K562 (cell line): ENCODE results near the gene PPP1R36. TPM values are rescaled to one million over a fixed set of nuclear protein-coding genes. Genes with fewer than 3 reads are reported as not detected.
A peak's percentile ranks its signal among the peaks of the same experiment; 100 is the strongest.

ENCODE experiments used
- ARID4B ChIP-seq: sonication (generic); formaldehyde crosslinking; IDR thresholded peaks from 2 replicates; pipeline ENCODE4 v1.8.0; 2022; ENCODE audit warnings: mild to moderate bottlenecking, missing genetic modification reagents
- ATF1 ChIP-seq, 2 experiments: fragments of 450-650 bp in 1 of 2; IDR thresholded peaks; 2 replicates each; pipeline ENCODE4 v1.6.1; 2016; ENCODE audit warnings: missing compliant biosample characterization in 1 of 2, missing genetic modification characterization in 1 of 2
- CHD4 ChIP-seq: fragments of 200-600 bp; sonication (generic); IDR thresholded peaks from 3 replicates; pipeline ENCODE4 v1.6.1; 2012; ENCODE audit warnings: low read depth, mild to moderate bottlenecking, mixed read lengths, low read length, inconsistent platforms; ENCODE audit not compliant: insufficient read depth, insufficient replicate concordance, poor library complexity, severe bottlenecking
- DDX20 ChIP-seq: fragments of 450-650 bp; IDR thresholded peaks from 2 replicates; pipeline ENCODE4 v1.6.1; 2016; ENCODE audit warnings: missing genetic modification characterization, low read depth, mild to moderate bottlenecking, missing compliant biosample characterization, moderate library complexity
- ELF4 ChIP-seq: fragments of 450-650 bp; formaldehyde crosslinking; IDR thresholded peaks from 2 replicates; pipeline ENCODE4 v1.4.0; 2022; ENCODE audit warnings: missing genetic modification characterization
- ERF ChIP-seq: fragments of 450-650 bp; formaldehyde crosslinking; IDR thresholded peaks from 2 replicates; pipeline ENCODE4 v1.4.0; 2020; ENCODE audit warnings: mild to moderate bottlenecking, mixed read lengths
- MEF2D ChIP-seq: conservative IDR thresholded peaks from 2 replicates; pipeline ENCODE4 v1.6.1; 2016; ENCODE audit warnings: low read depth, missing genetic modification characterization, missing compliant biosample characterization
- NONO ChIP-seq, 2 experiments: fragments of 200-400 bp in 1 of 2; fragments of 450-650 bp in 1 of 2; formaldehyde crosslinking in 1 of 2; IDR thresholded peaks; 2 replicates each; pipeline ENCODE4 v1.6.1; 2017; ENCODE audit warnings: low read depth in 2 of 2, mild to moderate bottlenecking in 2 of 2, moderate library complexity in 2 of 2, low read length in 1 of 2
- NR2C2 ChIP-seq, 2 experiments: fragments of 200-800 bp in 1 of 2; sonication (Bioruptor generic) in 1 of 2; sonication (generic) in 1 of 2; formaldehyde crosslinking in 1 of 2; IDR thresholded peaks; 2 replicates each; pipeline versions ENCODE4 v1.6.1 to v1.8.0; 2016 to 2022; ENCODE audit warnings: mild to moderate bottlenecking in 1 of 2, missing compliant biosample characterization in 1 of 2, missing genetic modification characterization in 1 of 2, missing genetic modification reagents in 1 of 2
- NRF1 ChIP-seq, 2 experiments: fragments of 450-650 bp; IDR thresholded peaks in 1 of 2; conservative IDR thresholded peaks in 1 of 2; 2 replicates each; pipeline ENCODE4 v1.6.1; 2014; ENCODE audit warnings: mild to moderate bottlenecking in 2 of 2
- POLR2A ChIP-seq: fragments of 450-650 bp; conservative IDR thresholded peaks from 2 replicates; pipeline ENCODE4 v1.6.1; 2016
- RBBP5 ChIP-seq: fragments of 200-600 bp; sonication (generic); IDR thresholded peaks from 2 replicates; pipeline ENCODE4 v1.6.1; 2012; ENCODE audit warnings: borderline replicate concordance, mild to moderate bottlenecking, low read length, control low read depth, inconsistent platforms; ENCODE audit not compliant: insufficient read depth, poor library complexity, severe bottlenecking
- SAFB ChIP-seq: fragments of 200-400 bp; formaldehyde crosslinking; IDR thresholded peaks from 2 replicates; pipeline ENCODE4 v1.6.1; 2017; ENCODE audit warnings: low read depth, low read length, borderline replicate concordance
- SNIP1 ChIP-seq: fragments of 450-650 bp; IDR thresholded peaks from 2 replicates; pipeline ENCODE4 v1.7.1; 2017; ENCODE audit warnings: low read depth, mild to moderate bottlenecking
- SUPT5H ChIP-seq: fragments of 450-650 bp; IDR thresholded peaks from 2 replicates; pipeline ENCODE4 v1.6.1; 2016
- ZBTB11 ChIP-seq, 3 experiments: fragments of 200-800 bp in 1 of 3; fragments of 250-450 bp in 1 of 3; fragments of 450-650 bp in 1 of 3; sonication (Bioruptor Pico) in 1 of 3; sonication (Bioruptor generic) in 1 of 3; formaldehyde crosslinking in 1 of 3; IDR thresholded peaks; 2 replicates each; pipeline versions ENCODE4 v1.6.1 to v1.8.0; 2016 to 2022; ENCODE audit warnings: mild to moderate bottlenecking in 2 of 3, missing genetic modification characterization in 2 of 3, missing compliant biosample characterization in 1 of 3, moderate library complexity in 1 of 3
- ZC3H4 ChIP-seq: sonication (generic); formaldehyde crosslinking; IDR thresholded peaks from 2 replicates; pipeline ENCODE4 v1.9.0; 2021; ENCODE audit warnings: missing genetic modification reagents, borderline replicate concordance
- ZKSCAN1 ChIP-seq: fragments of 150-350 bp; IDR thresholded peaks from 2 replicates; pipeline ENCODE4 v1.6.1; 2016; ENCODE audit warnings: low read depth, low read length
- polyA plus RNA-seq, 8 experiments: library from polyadenylated mRNA; depleted of rRNA in 4 of 8; stranded (reverse) in 5 of 8; unstranded in 3 of 8; fragments of >200 nt; fragmentation: Nextera tagmentation in 2 of 8; fragmentation: Illumina TruSeq in 1 of 8; extraction: Ambion mirVana in 2 of 8; extraction: Trizol in 1 of 8; gene quantifications; 2 replicates each; pipeline versions ENCODE4 v1.2.1 to v1.2.3, GENCODE V29; 2011 to 2014; ENCODE audit warnings: inconsistent platforms in 1 of 8, missing spikeins in 1 of 8
- total RNA-seq, 7 experiments: library from RNA; depleted of rRNA in 6 of 7; stranded (reverse); fragments of >200 nt in 6 of 7; fragmentation: Illumina TruSeq in 2 of 7; extraction: Trizol in 2 of 7; gene quantifications; 2 replicates each; pipeline versions ENCODE4 v1.2.1 to v1.2.3, GENCODE V29; 2011 to 2021; ENCODE audit warnings: low replicate concordance in 1 of 7

Gene PPP1R36
- total and polyA plus RNA-seq, 9 of the 15 experiments (the other 6 are each of a cell fraction or from before 2014, with no cell fraction given): 0.29 TPM; not detected in 8

- TF ChIP-seq ARID4B (CRISPR knock-in tag): peak; percentile 16; the same call in 1 of the 2 replicates
- peak; percentile 64 for TF ChIP-seq SUPT5H
- TF ChIP-seq ATF1 (CRISPR knock-in tag; IDR thresholded peaks at IDR 0.05): no peak
- TF ChIP-seq ATF1 (tag; IDR thresholded peaks at IDR 0.05): peak; percentile 8; the same call in 1 of the 2 replicates
- TF ChIP-seq MEF2D (tag): no peak
- TF ChIP-seq ZC3H4: 0 out of 2 replicates have a peak, but pooled peaks have one; percentile 76
- TF ChIP-seq DDX20 (tag): no peak
- 0 out of 2 replicates have a peak, but pooled peaks have one; percentile 16 for TF ChIP-seq SAFB
- peak; percentile 72 for TF ChIP-seq POLR2A
- peak; percentile 83 to 86 for TF ChIP-seq NRF1 (conservative IDR thresholded peaks at IDR 0.05 in 1 of 2, IDR thresholded peaks at IDR 0.05 in 1 of 2)
- TF ChIP-seq NR2C2 (CRISPR knock-in tag; IDR thresholded peaks at IDR 0.05): no peak
- peak; percentile 43; the same call in 1 of the 2 replicates for TF ChIP-seq NR2C2 (tag; IDR thresholded peaks at IDR 0.05)
- peak; percentile 80 for TF ChIP-seq RBBP5
- peak in 1 of 2 experiments; percentile 47; a peak in 1 of 4 replicates for TF ChIP-seq NONO (IDR thresholded peaks at IDR 0.05; ENCODE audit: low read depth in 2 of 2, low read length in 1 of 2)
- TF ChIP-seq ERF (CRISPR knock-in tag): 0 out of 2 replicates have a peak, but pooled peaks have one; percentile 17
- TF ChIP-seq SNIP1: no peak
- TF ChIP-seq ZBTB11 (CRISPR knock-in tag; IDR thresholded peaks at IDR 0.05): peak in 2 of 3 experiments; percentile 37 to 48; a peak in 2 of 6 replicates
- TF ChIP-seq ZKSCAN1: no peak
- 0 out of 2 replicates have a peak, but pooled peaks have one; percentile 13 for TF ChIP-seq ELF4 (CRISPR knock-in tag)
- no peak for TF ChIP-seq CHD4
These were observed 46.1 kb upstream of the PPP1R36 start, which contains the start of gene ZBTB25 (continued) for GRCh38 chr14:64503434-64504309.
